Vagina (tissue), 2 donors: Measurements from ENCODE around the gene FNBP1L. TPM values are rescaled to one million over a fixed set of nuclear protein-coding genes. Genes with fewer than 3 reads are reported as not detected.

ENCODE experiments used
- DNase-seq, 2 donors: peaks; one replicate each; pipeline ENCODE4 v3.0.0-alpha.2; 2017; ENCODE audit errors: extremely low spot score in 2 of 2
- H3K27ac ChIP-seq: fragments of 200-600 bp; sonication (generic); one replicate; pipeline ENCODE4 v1.5.1; 2019
- H3K27me3 ChIP-seq: fragments of 200-600 bp; sonication (generic); one replicate; pipeline ENCODE4 v1.5.1; 2019
- H3K36me3 ChIP-seq, 2 donors: fragments of 200-600 bp; sonication (generic); one replicate each; pipeline ENCODE4 v1.5.1; 2017 to 2019
- H3K4me1 ChIP-seq: fragments of 200-600 bp; sonication (generic); one replicate; pipeline ENCODE4 v1.5.1; 2019
- H3K4me3 ChIP-seq, 2 donors: fragments of 200-600 bp; sonication (generic); 1 replicate in 1 of 2; 2 replicates in 1 of 2; pipeline ENCODE4 v1.5.1; 2016 to 2019
- H3K9me3 ChIP-seq: fragments of 200-600 bp; sonication (generic); one replicate; pipeline ENCODE4 v1.5.1; 2019
- POLR2A ChIP-seq, 2 donors: fragments of 450-650 bp; IDR thresholded peaks; one replicate each; pipeline ENCODE4 v1.6.1; 2017; ENCODE audit warnings: antibody characterized with exemption in 2 of 2, mild to moderate bottlenecking in 2 of 2, moderate library complexity in 2 of 2
- POLR2AphosphoS5 ChIP-seq, 2 donors: sonication (generic); formaldehyde crosslinking; IDR thresholded peaks; one replicate each; pipeline ENCODE4 v1.9.0; 2017; ENCODE audit warnings: antibody characterized with exemption in 2 of 2, mild to moderate bottlenecking in 2 of 2, low read depth in 1 of 2; ENCODE audit not compliant: insufficient read depth in 1 of 2
- intact Hi-C: fragments of 100-400 bp; cut with DNase I; formaldehyde crosslinking; loops from one replicate; pipeline ENCODE4 v1.15.1; 2023
- total RNA-seq: library from RNA; depleted of rRNA; stranded (reverse); fragments of >200 nt; gene quantifications from one replicate; pipeline ENCODE4 v1.2.3, GENCODE V29; 2016
- TF ChIP-seq, protein P1 (sequence below), 3 experiments: fragments of 450-650 bp in 2 of 3; fragments of 200-600 bp in 1 of 3; sonication (generic) in 1 of 3; IDR thresholded peaks; one replicate each; pipeline ENCODE4 v1.5.1; 2017 to 2019; ENCODE audit warnings: antibody characterized with exemption in 3 of 3, mild to moderate bottlenecking in 2 of 3, moderate library complexity in 2 of 3

Gene FNBP1L
- total RNA-seq, 1 donor from 2014 or later = 16.9 TPM

DNA sequence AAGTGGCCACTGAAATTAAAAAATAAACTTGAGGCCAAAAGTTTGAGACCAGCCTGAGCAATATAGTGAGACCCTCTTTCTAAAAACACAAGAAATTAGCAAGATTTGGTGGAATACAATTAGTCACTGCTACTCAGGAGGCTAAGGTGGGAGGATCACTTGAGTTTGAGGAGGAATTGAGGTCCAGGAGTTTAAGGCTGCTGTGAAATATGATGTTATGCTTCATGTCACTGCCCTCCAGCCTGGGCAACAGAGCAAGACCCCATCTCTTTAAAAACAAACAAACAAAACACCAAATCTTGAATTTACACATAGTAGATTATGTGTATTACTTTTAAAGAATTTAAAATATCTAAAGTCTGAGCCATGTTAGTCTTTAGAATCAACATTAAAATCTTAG is 6.3 kb upstream of the FNBP1L start:
- no peaks in the 10 kb centered on the region for H3K4me1 ChIP-seq
- H3K4me3 ChIP-seq = no peak overlapping the region
- no peak for TF ChIP-seq POLR2A (IDR thresholded peaks at IDR 0.05)
- TF ChIP-seq, protein P1, sequence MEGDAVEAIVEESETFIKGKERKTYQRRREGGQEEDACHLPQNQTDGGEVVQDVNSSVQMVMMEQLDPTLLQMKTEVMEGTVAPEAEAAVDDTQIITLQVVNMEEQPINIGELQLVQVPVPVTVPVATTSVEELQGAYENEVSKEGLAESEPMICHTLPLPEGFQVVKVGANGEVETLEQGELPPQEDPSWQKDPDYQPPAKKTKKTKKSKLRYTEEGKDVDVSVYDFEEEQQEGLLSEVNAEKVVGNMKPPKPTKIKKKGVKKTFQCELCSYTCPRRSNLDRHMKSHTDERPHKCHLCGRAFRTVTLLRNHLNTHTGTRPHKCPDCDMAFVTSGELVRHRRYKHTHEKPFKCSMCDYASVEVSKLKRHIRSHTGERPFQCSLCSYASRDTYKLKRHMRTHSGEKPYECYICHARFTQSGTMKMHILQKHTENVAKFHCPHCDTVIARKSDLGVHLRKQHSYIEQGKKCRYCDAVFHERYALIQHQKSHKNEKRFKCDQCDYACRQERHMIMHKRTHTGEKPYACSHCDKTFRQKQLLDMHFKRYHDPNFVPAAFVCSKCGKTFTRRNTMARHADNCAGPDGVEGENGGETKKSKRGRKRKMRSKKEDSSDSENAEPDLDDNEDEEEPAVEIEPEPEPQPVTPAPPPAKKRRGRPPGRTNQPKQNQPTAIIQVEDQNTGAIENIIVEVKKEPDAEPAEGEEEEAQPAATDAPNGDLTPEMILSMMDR (IDR thresholded peaks at IDR 0.05) = no peak
- TF ChIP-seq POLR2AphosphoS5 (IDR thresholded peaks at IDR 0.05; ENCODE audit: insufficient read depth in 1 of 2, low read depth in 1 of 2) = no peak
- intact Hi-C loops = loop anchor here (10.0 kb wide), 1 partner anchor 183 kb away; no protein-coding TSS in a partner anchor
- no peaks in the 10 kb centered on the region for H3K27me3 ChIP-seq
- H3K27ac ChIP-seq = no peak overlapping the region
- no peaks in the 10 kb centered on the region for H3K36me3 ChIP-seq
- H3K9me3 ChIP-seq = no peaks in the 10 kb centered on the region
- DNase-seq = no peak

DNA sequence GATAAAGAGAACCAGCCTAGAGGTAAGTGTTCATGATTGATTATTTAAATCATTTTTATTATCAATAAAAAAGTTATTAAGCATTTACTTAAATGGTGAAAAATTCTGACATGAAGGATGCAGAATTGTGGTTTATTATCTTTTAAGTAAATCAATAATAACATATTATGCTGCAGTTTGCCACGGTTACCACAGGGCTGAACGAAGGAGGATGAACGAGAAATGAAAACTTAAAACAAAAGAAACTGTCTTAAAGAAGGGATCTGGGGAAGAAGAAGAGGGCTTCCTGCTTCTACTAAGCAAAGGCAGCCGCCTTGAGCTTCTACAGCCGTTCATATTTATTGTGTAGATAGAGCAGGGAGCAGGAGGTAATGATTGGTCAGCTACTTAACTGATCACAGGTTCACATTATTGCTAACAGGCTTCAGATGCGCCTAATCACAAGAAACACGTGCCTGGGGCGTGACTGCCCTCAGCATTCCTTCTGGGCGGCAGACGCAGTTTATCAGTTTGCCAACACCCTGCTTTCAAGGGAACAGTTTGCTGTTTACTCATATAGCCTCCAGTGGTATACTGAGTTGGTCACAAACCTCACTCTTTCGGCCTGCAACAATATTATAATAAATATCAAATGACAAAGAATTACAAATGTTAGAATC is 5.8 kb upstream of the FNBP1L start:
- DNase-seq = no peak
- Histone ChIP-seq H3K4me3 (no peak overlapping the region), H3K36me3 (no peaks in the 10 kb centered on the region), H3K9me3 (no peaks in the 10 kb centered on the region), H3K27ac (no peak overlapping the region), H3K27me3 (no peaks in the 10 kb centered on the region), H3K4me1 (no peaks in the 10 kb centered on the region)
- intact Hi-C loops = loop anchor here (10.0 kb wide), 1 partner anchor 183 kb away; no protein-coding TSS in a partner anchor
- no peak for TF ChIP-seq POLR2A (IDR thresholded peaks at IDR 0.05)
- no peak for TF ChIP-seq POLR2AphosphoS5 (IDR thresholded peaks at IDR 0.05; ENCODE audit: insufficient read depth in 1 of 2, low read depth in 1 of 2)
- TF ChIP-seq, protein P1 (IDR thresholded peaks at IDR 0.05) = no peak

DNA sequence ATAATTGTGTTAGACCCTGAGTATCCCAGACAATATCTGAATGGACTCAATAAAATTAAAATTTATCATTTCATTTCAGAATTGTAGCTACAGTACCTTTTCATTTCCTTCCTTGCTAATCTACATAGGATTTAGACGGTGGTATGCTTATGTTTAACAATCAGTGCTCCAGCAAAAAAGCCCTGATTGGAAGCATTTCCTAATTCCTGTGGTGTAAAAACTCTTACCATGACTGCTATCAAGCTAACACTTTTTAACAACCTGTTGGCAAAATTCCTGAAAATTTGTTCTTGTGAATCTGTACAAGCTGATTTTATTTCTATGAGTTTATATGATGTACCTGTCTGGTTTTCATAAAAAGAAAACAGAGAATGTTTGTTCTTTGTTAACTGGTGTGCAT is 5.2 kb upstream of the FNBP1L start:
- Histone ChIP-seq H3K36me3 (no peaks in the 10 kb centered on the region), H3K9me3 (no peaks in the 10 kb centered on the region), H3K4me1 (no peaks in the 10 kb centered on the region), H3K27ac (no peak overlapping the region), H3K27me3 (no peaks in the 10 kb centered on the region), H3K4me3 (no peak overlapping the region)
- TF ChIP-seq, protein P1 (IDR thresholded peaks at IDR 0.05) = no peak
- no peak for TF ChIP-seq POLR2A (IDR thresholded peaks at IDR 0.05)
- TF ChIP-seq POLR2AphosphoS5 (IDR thresholded peaks at IDR 0.05; ENCODE audit: insufficient read depth in 1 of 2, low read depth in 1 of 2) = no peak
- no peak for DNase-seq
- intact Hi-C loops = loop anchor here (10.0 kb wide), 1 partner anchor 182 kb away; no protein-coding TSS in a partner anchor

DNA sequence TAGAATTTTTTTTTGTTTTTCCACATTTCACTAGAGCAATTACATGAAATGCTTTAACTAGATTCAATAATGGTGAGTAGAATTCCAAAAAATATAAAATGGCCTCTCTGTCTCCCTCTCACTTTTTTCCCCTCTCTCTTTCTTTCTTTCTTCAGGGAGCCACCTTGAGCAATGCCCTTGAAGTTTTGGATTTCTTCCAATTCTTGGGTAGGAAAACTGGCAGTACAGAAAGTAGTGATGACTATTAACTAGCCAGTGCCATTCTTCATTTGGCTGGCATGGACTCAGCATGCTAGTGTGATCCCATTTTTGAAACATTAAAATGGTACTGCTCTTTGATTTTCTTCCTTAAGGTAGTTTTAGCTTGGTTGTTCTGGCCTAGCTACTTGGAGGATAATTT is 4.5 kb upstream of the FNBP1L start:
- no peak for DNase-seq
- Histone ChIP-seq H3K4me1 (no peaks in the 10 kb centered on the region), H3K27ac (no peak overlapping the region), H3K9me3 (no peaks in the 10 kb centered on the region), H3K36me3 (no peaks in the 10 kb centered on the region), H3K4me3 (no peak overlapping the region), H3K27me3 (no peaks in the 10 kb centered on the region)
- TF ChIP-seq, protein P1 (IDR thresholded peaks at IDR 0.05) = no peak
- no peak for TF ChIP-seq POLR2AphosphoS5 (IDR thresholded peaks at IDR 0.05; ENCODE audit: insufficient read depth in 1 of 2, low read depth in 1 of 2)
- no peak for TF ChIP-seq POLR2A (IDR thresholded peaks at IDR 0.05)
- intact Hi-C loops = loop anchor here (10.0 kb wide), 1 partner anchor 181 kb away; no protein-coding TSS in a partner anchor

DNA sequence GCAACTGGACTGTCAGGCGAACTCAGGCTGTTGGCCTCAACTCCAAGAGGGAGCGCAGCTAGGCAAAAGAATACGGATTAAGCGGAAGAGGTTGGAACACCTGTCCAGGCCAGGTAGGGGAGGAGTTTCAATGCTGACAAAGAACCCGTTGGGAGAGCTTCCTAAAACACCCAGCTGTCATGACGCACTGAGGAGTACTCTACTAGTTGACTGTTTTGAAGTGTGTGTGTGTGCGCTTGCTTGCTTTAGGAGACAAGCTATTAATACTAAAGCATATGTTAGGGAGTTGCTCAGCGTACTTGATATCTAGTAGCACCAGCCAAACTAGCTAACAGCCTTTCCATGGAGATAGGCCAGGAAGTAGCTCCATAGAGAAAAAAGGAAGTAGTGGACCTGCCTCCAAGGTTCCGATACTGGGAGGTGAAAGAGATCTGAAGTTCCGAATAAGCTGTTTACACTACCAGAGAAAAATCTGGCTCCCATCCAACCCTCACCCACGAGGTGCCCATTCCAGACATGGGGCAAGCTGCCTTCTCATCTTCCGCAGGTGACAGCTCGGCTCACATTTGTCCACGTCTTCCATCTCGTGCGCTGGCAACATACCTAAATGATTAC is 974 bp upstream of the FNBP1L start:
- no peaks in the 10 kb centered on the region for H3K36me3 ChIP-seq
- H3K9me3 ChIP-seq = no peaks in the 10 kb centered on the region
- DNase-seq = no peak
- peaks cover 14% of the 10 kb centered on the region for H3K4me1 ChIP-seq
- H3K27me3 ChIP-seq = no peaks in the 10 kb centered on the region
- intact Hi-C loops = loop anchor here (10.0 kb wide), 1 partner anchor 178 kb away; no protein-coding TSS in a partner anchor
- H3K27ac ChIP-seq = peak overlapping the region; percentile 93
- TF ChIP-seq, protein P1 (IDR thresholded peaks at IDR 0.05) = no peak
- TF ChIP-seq POLR2A (IDR thresholded peaks at IDR 0.05) = no peak
- peak overlapping the region; percentile 87 to 91 for H3K4me3 ChIP-seq
